IMR-90 (cell line): ENCODE measurements around the gene SIRT7.

Experiments used
- BHLHE40 ChIP-seq: fragments of 150-350 bp; IDR thresholded peaks from 2 replicates; pipeline ENCODE4 v1.6.1; 2016; ENCODE audit warnings: mild to moderate bottlenecking, low read depth, low read length
- CTCF ChIP-seq: conservative IDR thresholded peaks from 2 replicates; pipeline ENCODE4 v1.5.1; 2012; ENCODE audit warnings: mild to moderate bottlenecking, low read depth, low read length, improper control_type of control experiment
- FOS ChIP-seq: fragments of 150-350 bp; IDR thresholded peaks from 2 replicates; pipeline ENCODE4 v1.6.1; 2016; ENCODE audit warnings: low read depth, low read length
- MAZ ChIP-seq: IDR thresholded peaks from 2 replicates; pipeline ENCODE4 v1.6.1; 2012; ENCODE audit warnings: low read depth, mild to moderate bottlenecking, low read length, improper control_type of control experiment, moderate library complexity, borderline replicate concordance
- NFE2L2 ChIP-seq: fragments of 150-350 bp; IDR thresholded peaks from 2 replicates; pipeline ENCODE4 v1.6.1; 2016; ENCODE audit warnings: low read depth, mild to moderate bottlenecking, low read length
- POLR2A ChIP-seq: IDR thresholded peaks from 2 replicates; pipeline ENCODE4 v1.6.1; 2012; ENCODE audit warnings: mild to moderate bottlenecking, low read depth, low read length
- RAD21 ChIP-seq: IDR thresholded peaks from 2 replicates; pipeline ENCODE4 v1.6.1; 2012; ENCODE audit warnings: low read length, improper control_type of control experiment
- RFX5 ChIP-seq: IDR thresholded peaks from 2 replicates; pipeline ENCODE4 v1.8.0; 2012; ENCODE audit warnings: low read depth, mild to moderate bottlenecking, low read length, moderate library complexity
- SMC3 ChIP-seq: fragments of 150-350 bp; IDR thresholded peaks from 2 replicates; pipeline ENCODE4 v1.6.1; 2016; ENCODE audit warnings: low read depth, mild to moderate bottlenecking, antibody characterized with exemption, low read length, moderate library complexity
- USF2 ChIP-seq: fragments of 150-350 bp; IDR thresholded peaks from 2 replicates; pipeline ENCODE4 v1.6.1; 2017; ENCODE audit warnings: mild to moderate bottlenecking, antibody characterized with exemption, low read length, low read depth

DNA sequence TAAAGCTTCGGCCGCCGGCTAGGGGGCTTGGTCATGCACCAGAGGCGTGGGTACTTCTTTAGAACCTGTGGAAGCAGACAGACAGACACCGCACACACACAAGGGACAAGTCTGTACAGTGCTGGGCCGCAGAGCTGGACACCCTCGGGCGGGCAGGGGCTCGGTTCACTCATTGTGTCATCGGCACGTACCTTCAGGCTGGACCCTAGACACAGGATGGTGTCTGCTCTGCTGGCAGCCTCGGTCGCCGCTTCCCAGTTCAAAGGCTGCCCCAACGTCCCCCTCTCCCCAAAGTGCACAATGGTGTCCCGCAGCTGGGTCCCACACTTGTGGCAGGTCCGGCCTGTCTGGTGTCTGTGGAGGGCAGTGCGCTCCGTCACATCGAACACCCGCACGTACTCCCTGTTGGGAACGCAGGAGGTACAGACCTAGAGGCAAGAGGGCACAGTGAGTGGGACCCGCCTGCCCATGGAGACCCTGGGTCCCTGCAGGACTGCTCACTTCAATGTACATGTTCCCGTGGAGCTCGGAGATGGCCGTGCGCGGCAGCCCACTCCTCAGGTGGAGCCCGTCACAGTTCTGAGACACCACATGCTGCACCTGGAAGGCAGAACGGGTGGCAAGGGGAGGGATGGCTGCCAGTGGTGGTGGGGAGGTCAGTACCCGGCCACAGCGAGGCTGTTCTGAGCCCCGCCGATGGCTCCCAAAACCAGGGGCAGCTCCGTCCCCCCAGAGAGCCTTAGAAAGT, 3.7 kb downstream of the SIRT7 start:
- TF ChIP-seq RFX5 (no peak), NFE2L2 (no peak), SMC3 (no peak), POLR2A (no peak), RAD21 (no peak), MAZ (no peak), CTCF (no peak), USF2 (no peak), BHLHE40 (no peak), FOS (no peak)
